ENCODE data around the gene HMG20B. TPM values are rescaled to one million over a fixed set of nuclear protein-coding genes. Genes with fewer than 3 reads are reported as not detected.

HMG20B gene
- total RNA-seq, 1 experiment from 2014 or later = 146 TPM

DNA sequence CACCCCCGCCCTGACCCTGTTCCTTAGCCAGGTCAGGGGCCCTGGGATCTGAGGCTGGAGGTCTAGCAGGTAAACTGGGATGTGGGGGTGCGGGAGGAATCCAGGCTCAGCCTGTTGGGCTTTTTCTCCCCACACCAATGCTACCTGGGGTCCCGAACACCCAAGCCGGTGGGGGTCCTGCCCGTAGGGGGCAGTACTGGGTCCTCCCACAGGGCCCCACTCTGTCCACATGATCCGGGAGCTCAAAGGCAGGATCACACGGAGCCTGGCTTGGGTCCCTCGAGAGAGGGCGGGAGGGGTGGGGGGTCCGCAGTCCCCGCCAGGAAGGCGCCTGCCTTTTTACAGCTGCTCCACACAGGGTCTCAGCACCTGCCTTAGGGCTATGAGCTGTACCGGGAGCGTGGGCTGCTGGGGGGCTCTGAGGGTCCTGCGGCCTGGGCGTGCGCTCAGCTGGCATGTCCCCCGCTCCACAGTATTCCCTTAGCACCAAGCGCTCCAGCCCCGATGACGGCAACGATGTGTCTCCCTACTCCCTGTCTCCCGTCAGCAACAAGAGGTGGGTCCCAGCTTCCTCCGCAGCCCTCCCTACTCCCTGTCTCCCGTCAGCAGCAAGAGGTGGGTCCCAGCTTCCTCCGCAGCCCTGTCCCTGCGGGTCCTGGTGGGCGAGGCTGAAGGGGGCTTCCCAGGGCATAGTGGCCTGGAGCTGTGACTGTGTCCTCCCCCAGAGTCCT, 46.1 kb upstream of the HMG20B start:
- TF ChIP-seq CTCF (conservative IDR thresholded peaks at IDR 0.05; ENCODE audit: low read depth, low read length) = no peak; the same call in 1 of the 2 replicates
- TF ChIP-seq EZH2 (IDR thresholded peaks at IDR 0.05; ENCODE audit: low read length, unreplicated experiment) = no peak
- no peak for TF ChIP-seq EZH2phosphoT487 (IDR thresholded peaks at IDR 0.05; ENCODE audit: borderline replicate concordance, low read length)
- Histone ChIP-seq H3K4me1 (ENCODE audit: insufficient read depth, low read length) (no peaks in the 10 kb centered on the region), H3K27me3 (ENCODE audit: low read length) (no peaks in the 10 kb centered on the region), H4K20me1 (ENCODE audit: low read length) (no peaks in the 10 kb centered on the region), H3K4me3 (ENCODE audit: low read length) (no peak overlapping the region), H2AFZ (ENCODE audit: low read length) (no peak overlapping the region), H3K9me3 (ENCODE audit: low read length) (no peaks in the 10 kb centered on the region), H3K9me2 (replicated peaks; ENCODE audit: low read length) (no peaks in the 10 kb centered on the region), H3K79me2 (ENCODE audit: low read length) (peaks cover 6% of the 10 kb centered on the region; the same call in 1 of the 2 replicates), H3K4me2 (ENCODE audit: low read length) (no peak overlapping the region), H3K27ac (ENCODE audit: low read length) (no peak overlapping the region), H3K9ac (ENCODE audit: low read length) (no peak overlapping the region), H3K36me3 (ENCODE audit: low read depth, low read length) (no peaks in the 10 kb centered on the region; the same call in 1 of the 2 replicates), H3F3A (ENCODE audit: low read length, unreplicated experiment) (no peaks in the 10 kb centered on the region)
- CTCF ChIA-PET = no interaction called here
- ATAC-seq (no peak), DNase-seq (no peak)
- BruUV-seq (replicated peaks) = no TSS peak
- intact Hi-C loops (cut with micrococcal nuclease) = no loop called here
- POLR2A ChIA-PET (ENCODE audit: unreplicated experiment) = no interaction called here

DNA sequence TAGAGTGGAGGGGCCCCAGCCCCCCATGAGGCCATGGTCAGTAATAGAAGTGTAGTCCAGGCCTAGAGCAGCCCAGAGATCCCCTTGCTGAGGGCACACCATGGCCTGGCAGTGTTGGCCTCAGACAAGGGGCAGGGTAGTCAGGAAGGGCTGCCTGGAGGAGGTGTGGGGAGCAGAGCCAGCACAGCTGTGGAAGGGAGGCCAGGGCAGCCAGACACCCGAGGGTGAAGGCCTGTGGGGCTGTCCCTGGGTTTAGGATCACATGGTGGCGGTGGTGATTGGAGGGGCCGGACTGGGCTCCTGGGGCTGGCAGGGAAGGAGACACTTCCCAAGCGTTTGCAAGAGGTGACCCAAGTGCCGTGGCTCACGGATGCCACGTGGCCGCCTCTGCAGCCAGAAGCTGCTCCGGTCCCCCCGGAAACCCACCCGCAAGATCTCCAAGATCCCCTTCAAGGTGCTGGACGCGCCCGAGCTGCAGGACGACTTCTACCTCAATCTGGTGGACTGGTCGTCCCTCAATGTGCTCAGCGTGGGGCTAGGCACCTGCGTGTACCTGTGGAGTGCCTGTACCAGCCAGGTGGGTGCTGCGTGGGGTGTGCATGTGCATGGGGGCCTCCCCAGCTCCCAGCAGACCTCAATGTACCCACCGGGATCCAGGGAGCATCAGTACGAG, 45.4 kb upstream of the HMG20B start:
- ChIA-PET POLR2A (ENCODE audit: unreplicated experiment) (no interaction called here), CTCF (no interaction called here)
- H3K4me1 ChIP-seq (ENCODE audit: insufficient read depth, low read length) = no peaks in the 10 kb centered on the region
- H3K9ac ChIP-seq (ENCODE audit: low read length) = no peak overlapping the region
- H3K4me2 ChIP-seq (ENCODE audit: low read length) = no peak overlapping the region
- intact Hi-C loops (cut with micrococcal nuclease) = no loop called here
- peaks cover under 1% of the 10 kb centered on the region; the same call in 1 of the 2 replicates for H3K79me2 ChIP-seq (ENCODE audit: low read length)
- ATAC-seq (no peak), DNase-seq (no peak)
- no peaks in the 10 kb centered on the region; the same call in 1 of the 2 replicates for H3K36me3 ChIP-seq (ENCODE audit: low read depth, low read length)
- H4K20me1 ChIP-seq (ENCODE audit: low read length) = no peaks in the 10 kb centered on the region
- H2AFZ ChIP-seq (ENCODE audit: low read length) = no peak overlapping the region
- H3K27ac ChIP-seq (ENCODE audit: low read length) = no peak overlapping the region
- TF ChIP-seq EZH2 (IDR thresholded peaks at IDR 0.05; ENCODE audit: low read length, unreplicated experiment) = no peak
- no peak for TF ChIP-seq EZH2phosphoT487 (IDR thresholded peaks at IDR 0.05; ENCODE audit: borderline replicate concordance, low read length)
- TF ChIP-seq CTCF (conservative IDR thresholded peaks at IDR 0.05; ENCODE audit: low read depth, low read length) = no peak
- BruUV-seq (replicated peaks) = no TSS peak
- no peaks in the 10 kb centered on the region for H3K9me3 ChIP-seq (ENCODE audit: low read length)
- H3K4me3 ChIP-seq (ENCODE audit: low read length) = no peak overlapping the region
- no peaks in the 10 kb centered on the region for H3F3A ChIP-seq (ENCODE audit: low read length, unreplicated experiment)
- no peaks in the 10 kb centered on the region for H3K27me3 ChIP-seq (ENCODE audit: low read length)
- no peaks in the 10 kb centered on the region for H3K9me2 ChIP-seq (replicated peaks; ENCODE audit: low read length)

- Histone ChIP-seq H3K9ac (ENCODE audit: low read length) (no peak overlapping the region), H3K27me3 (ENCODE audit: low read length) (no peaks in the 10 kb centered on the region), H3K4me3 (ENCODE audit: low read length) (no peak overlapping the region), H3K79me2 (ENCODE audit: low read length) (no peaks in the 10 kb centered on the region), H3K9me2 (replicated peaks; ENCODE audit: low read length) (no peaks in the 10 kb centered on the region), H2AFZ (ENCODE audit: low read length) (no peak overlapping the region), H3K36me3 (ENCODE audit: low read depth, low read length) (no peaks in the 10 kb centered on the region; the same call in 1 of the 2 replicates), H3F3A (ENCODE audit: low read length, unreplicated experiment) (no peaks in the 10 kb centered on the region), H3K9me3 (ENCODE audit: low read length) (no peaks in the 10 kb centered on the region), H3K27ac (ENCODE audit: low read length) (no peak overlapping the region), H3K4me2 (ENCODE audit: low read length) (no peak overlapping the region), H4K20me1 (ENCODE audit: low read length) (no peaks in the 10 kb centered on the region), H3K4me1 (ENCODE audit: insufficient read depth, low read length) (no peaks in the 10 kb centered on the region)
- ATAC-seq (no peak), DNase-seq (no peak)
- no TSS peak for BruUV-seq (replicated peaks)
- CTCF ChIA-PET = no interaction called here
- intact Hi-C loops (cut with micrococcal nuclease) = no loop called here
- POLR2A ChIA-PET (ENCODE audit: unreplicated experiment) = no interaction called here
- TF ChIP-seq CTCF (conservative IDR thresholded peaks at IDR 0.05; ENCODE audit: low read depth, low read length) (no peak), EZH2phosphoT487 (IDR thresholded peaks at IDR 0.05; ENCODE audit: borderline replicate concordance, low read length) (no peak), EZH2 (IDR thresholded peaks at IDR 0.05; ENCODE audit: low read length, unreplicated experiment) (no peak)
Measured at GRCh38 chr19:3528080-3528479, 44.7 kb upstream of the HMG20B start.

Data from PC-3 (cell line).